ENCODE measurements around the gene MYNN.
A peak's percentile ranks its signal among the peaks of the same experiment; 100 is the strongest.

Gene MYNN

DNA sequence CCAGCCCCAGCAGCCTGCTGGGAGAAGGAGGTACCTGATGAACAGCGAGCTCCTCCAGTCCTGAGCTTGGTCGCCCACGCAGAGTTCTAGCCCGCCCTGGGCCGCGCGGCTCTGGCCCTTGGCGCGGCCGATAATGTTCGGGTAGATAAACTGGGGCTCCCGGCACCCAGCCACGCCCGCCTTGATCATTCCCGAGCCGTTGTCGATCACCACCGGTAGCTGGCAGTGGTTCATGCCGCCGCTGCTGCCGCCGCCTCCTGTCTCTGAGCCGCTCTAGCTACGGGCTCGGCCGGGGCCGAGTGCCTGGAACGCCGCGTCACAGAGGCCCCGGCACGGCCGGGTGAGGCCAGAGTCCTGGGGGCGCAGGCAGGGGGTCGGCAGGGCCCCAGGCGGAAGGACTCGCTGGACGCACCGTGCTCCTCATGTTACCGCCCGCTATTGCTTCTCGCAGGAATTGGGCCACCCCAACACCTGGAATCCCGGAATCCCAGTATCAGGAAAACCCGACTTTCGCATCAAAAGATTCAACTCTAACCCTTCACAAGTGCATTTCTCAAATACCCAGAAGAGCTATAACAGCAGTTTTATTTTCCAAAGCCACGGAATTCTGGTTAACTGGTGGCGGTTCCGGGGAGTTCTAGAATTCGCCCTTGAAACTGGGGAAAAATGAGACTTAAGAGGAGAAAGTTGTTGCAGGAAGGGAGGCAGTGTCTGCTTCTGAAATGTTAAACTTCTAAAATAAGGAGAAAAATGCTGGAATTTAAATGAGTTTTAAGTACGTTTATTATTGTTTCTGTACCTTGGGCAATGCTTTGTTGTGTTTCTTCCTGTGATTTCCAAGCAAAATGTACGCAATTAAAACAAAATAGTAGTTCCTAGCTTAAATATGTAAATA is 3.7 kb upstream of the MYNN start, which contains the start of gene ACTRT3 (continued):
- TF ChIP-seq, protein P1, sequence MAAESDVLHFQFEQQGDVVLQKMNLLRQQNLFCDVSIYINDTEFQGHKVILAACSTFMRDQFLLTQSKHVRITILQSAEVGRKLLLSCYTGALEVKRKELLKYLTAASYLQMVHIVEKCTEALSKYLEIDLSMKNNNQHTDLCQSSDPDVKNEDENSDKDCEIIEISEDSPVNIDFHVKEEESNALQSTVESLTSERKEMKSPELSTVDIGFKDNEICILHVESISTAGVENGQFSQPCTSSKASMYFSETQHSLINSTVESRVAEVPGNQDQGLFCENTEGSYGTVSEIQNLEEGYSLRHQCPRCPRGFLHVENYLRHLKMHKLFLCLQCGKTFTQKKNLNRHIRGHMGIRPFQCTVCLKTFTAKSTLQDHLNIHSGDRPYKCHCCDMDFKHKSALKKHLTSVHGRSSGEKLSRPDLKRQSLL (tag by site-specific recombination; IDR thresholded peaks at IDR 0.05) = peak; percentile 62; the same call in 1 of the 2 replicates
- TF ChIP-seq, protein P2, sequence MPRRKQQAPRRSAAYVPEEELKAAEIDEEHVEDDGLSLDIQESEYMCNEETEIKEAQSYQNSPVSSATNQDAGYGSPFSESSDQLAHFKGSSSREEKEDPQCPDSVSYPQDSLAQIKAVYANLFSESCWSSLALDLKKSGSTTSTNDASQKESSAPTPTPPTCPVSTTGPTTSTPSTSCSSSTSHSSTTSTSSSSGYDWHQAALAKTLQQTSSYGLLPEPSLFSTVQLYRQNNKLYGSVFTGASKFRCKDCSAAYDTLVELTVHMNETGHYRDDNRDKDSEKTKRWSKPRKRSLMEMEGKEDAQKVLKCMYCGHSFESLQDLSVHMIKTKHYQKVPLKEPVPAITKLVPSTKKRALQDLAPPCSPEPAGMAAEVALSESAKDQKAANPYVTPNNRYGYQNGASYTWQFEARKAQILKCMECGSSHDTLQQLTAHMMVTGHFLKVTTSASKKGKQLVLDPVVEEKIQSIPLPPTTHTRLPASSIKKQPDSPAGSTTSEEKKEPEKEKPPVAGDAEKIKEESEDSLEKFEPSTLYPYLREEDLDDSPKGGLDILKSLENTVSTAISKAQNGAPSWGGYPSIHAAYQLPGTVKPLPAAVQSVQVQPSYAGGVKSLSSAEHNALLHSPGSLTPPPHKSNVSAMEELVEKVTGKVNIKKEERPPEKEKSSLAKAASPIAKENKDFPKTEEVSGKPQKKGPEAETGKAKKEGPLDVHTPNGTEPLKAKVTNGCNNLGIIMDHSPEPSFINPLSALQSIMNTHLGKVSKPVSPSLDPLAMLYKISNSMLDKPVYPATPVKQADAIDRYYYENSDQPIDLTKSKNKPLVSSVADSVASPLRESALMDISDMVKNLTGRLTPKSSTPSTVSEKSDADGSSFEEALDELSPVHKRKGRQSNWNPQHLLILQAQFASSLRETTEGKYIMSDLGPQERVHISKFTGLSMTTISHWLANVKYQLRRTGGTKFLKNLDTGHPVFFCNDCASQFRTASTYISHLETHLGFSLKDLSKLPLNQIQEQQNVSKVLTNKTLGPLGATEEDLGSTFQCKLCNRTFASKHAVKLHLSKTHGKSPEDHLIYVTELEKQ (tag by site-specific recombination; IDR thresholded peaks at IDR 0.05; ENCODE audit: borderline replicate concordance) = no peak
- TF ChIP-seq ZBTB21 (tag by site-specific recombination; IDR thresholded peaks at IDR 0.05) (no peak), ZNF114 (tag by site-specific recombination; IDR thresholded peaks at IDR 0.05) (no peak), ZNF138 (tag by site-specific recombination; IDR thresholded peaks at IDR 0.05; ENCODE audit: borderline replicate concordance) (no peak), ZNF777 (tag by site-specific recombination; IDR thresholded peaks at IDR 0.05; ENCODE audit: borderline replicate concordance) (no peak), ZXDB (tag by site-specific recombination; IDR thresholded peaks at IDR 0.05) (no peak), ZNF423 (tag by site-specific recombination; IDR thresholded peaks at IDR 0.05) (0 out of 2 replicates have a peak, but pooled peaks have one; percentile 17), SP3 (tag by site-specific recombination; IDR thresholded peaks at IDR 0.05) (peak; percentile 21; the same call in 1 of the 2 replicates), SCRT1 (tag by site-specific recombination; IDR thresholded peaks at IDR 0.05; ENCODE audit: borderline replicate concordance) (no peak), ZNF366 (tag by site-specific recombination; conservative IDR thresholded peaks at IDR 0.05) (no peak), YY1 (tag by site-specific recombination; IDR thresholded peaks at IDR 0.05) (no peak), ZNF221 (tag by site-specific recombination; IDR thresholded peaks at IDR 0.05; ENCODE audit: borderline replicate concordance) (no peak), BCL11A (tag by site-specific recombination; IDR thresholded peaks at IDR 0.05; ENCODE audit: low read depth) (no peak), RBAK (tag by site-specific recombination; IDR thresholded peaks at IDR 0.05) (no peak), ZNF670 (tag by site-specific recombination; IDR thresholded peaks at IDR 0.05; ENCODE audit: low read depth) (no peak), MZF1 (tag by site-specific recombination; IDR thresholded peaks at IDR 0.05; ENCODE audit: borderline replicate concordance) (no peak)
- TF ChIP-seq, protein P3, sequence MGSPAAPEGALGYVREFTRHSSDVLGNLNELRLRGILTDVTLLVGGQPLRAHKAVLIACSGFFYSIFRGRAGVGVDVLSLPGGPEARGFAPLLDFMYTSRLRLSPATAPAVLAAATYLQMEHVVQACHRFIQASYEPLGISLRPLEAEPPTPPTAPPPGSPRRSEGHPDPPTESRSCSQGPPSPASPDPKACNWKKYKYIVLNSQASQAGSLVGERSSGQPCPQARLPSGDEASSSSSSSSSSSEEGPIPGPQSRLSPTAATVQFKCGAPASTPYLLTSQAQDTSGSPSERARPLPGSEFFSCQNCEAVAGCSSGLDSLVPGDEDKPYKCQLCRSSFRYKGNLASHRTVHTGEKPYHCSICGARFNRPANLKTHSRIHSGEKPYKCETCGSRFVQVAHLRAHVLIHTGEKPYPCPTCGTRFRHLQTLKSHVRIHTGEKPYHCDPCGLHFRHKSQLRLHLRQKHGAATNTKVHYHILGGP (tag by site-specific recombination; IDR thresholded peaks at IDR 0.05) = no peak
- TF ChIP-seq, protein P4, sequence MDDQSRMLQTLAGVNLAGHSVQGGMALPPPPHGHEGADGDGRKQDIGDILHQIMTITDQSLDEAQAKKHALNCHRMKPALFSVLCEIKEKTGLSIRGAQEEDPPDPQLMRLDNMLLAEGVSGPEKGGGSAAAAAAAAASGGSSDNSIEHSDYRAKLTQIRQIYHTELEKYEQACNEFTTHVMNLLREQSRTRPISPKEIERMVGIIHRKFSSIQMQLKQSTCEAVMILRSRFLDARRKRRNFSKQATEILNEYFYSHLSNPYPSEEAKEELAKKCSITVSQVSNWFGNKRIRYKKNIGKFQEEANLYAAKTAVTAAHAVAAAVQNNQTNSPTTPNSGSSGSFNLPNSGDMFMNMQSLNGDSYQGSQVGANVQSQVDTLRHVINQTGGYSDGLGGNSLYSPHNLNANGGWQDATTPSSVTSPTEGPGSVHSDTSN (CRISPR knock-in tag; IDR thresholded peaks at IDR 0.05) = no peak
- TF ChIP-seq, protein P5, sequence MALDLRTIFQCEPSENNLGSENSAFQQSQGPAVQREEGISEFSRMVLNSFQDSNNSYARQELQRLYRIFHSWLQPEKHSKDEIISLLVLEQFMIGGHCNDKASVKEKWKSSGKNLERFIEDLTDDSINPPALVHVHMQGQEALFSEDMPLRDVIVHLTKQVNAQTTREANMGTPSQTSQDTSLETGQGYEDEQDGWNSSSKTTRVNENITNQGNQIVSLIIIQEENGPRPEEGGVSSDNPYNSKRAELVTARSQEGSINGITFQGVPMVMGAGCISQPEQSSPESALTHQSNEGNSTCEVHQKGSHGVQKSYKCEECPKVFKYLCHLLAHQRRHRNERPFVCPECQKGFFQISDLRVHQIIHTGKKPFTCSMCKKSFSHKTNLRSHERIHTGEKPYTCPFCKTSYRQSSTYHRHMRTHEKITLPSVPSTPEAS (tag by site-specific recombination; IDR thresholded peaks at IDR 0.05) = no peak
- TF ChIP-seq, protein P6, sequence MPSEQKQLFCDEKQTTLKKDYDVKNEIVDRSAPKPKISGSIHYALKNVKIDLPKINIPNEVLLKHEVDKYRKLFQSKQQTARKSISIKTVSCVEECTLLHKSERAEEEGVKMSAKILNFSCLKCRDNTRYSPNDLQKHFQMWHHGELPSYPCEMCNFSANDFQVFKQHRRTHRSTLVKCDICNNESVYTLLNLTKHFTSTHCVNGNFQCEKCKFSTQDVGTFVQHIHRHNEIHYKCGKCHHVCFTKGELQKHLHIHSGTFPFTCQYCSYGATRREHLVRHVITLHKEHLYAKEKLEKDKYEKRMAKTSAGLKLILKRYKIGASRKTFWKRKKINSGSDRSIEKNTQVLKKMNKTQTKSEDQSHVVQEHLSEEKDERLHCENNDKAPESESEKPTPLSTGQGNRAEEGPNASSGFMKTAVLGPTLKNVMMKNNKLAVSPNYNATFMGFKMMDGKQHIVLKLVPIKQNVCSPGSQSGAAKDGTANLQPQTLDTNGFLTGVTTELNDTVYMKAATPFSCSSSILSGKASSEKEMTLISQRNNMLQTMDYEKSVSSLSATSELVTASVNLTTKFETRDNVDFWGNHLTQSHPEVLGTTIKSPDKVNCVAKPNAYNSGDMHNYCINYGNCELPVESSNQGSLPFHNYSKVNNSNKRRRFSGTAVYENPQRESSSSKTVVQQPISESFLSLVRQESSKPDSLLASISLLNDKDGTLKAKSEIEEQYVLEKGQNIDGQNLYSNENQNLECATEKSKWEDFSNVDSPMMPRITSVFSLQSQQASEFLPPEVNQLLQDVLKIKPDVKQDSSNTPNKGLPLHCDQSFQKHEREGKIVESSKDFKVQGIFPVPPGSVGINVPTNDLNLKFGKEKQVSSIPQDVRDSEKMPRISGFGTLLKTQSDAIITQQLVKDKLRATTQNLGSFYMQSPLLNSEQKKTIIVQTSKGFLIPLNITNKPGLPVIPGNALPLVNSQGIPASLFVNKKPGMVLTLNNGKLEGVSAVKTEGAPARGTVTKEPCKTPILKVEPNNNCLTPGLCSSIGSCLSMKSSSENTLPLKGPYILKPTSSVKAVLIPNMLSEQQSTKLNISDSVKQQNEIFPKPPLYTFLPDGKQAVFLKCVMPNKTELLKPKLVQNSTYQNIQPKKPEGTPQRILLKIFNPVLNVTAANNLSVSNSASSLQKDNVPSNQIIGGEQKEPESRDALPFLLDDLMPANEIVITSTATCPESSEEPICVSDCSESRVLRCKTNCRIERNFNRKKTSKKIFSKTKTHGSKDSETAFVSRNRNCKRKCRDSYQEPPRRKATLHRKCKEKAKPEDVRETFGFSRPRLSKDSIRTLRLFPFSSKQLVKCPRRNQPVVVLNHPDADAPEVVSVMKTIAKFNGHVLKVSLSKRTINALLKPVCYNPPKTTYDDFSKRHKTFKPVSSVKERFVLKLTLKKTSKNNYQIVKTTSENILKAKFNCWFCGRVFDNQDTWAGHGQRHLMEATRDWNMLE (tag by site-specific recombination; conservative IDR thresholded peaks at IDR 0.05; ENCODE audit: low read depth) = no peak
- TF ChIP-seq, protein P7, sequence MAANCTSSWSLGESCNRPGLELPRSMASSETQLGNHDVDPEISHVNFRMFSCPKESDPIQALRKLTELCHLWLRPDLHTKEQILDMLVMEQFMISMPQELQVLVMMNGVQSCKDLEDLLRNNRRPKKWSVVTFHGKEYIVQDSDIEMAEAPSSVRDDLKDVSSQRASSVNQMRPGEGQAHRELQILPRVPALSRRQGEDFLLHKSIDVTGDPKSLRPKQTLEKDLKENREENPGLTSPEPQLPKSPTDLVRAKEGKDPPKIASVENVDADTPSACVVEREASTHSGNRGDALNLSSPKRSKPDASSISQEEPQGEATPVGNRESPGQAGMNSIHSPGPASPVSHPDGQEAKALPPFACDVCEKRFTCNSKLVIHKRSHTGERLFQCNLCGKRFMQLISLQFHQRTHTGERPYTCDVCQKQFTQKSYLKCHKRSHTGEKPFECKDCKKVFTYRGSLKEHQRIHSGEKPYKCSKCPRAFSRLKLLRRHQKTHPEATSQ (tag by site-specific recombination; IDR thresholded peaks at IDR 0.05) = 0 out of 2 replicates have a peak, but pooled peaks have one; percentile 34
